ENCODE measurements around the gene PAK5.

DNA sequence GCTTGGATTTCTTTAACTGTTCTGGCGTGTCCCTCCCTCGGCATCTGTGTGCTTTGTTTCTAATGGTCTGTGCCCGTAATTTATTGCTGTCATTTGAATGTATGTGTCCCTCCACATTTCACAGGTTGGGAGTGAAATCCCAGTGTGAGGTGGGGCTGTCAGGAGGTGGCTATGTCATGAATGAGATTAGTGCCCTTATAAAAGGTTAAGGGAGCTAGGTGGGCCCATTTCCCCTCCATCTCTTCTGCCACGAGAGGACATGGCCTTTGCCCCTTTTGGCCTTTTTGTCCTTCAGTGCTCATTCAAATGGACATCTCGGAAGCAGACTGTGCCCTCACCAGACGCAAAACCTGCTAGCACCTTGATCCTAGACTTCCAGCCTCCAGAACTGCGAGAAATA, 228.2 kb downstream of the PAK5 start:
- no peak for TF ChIP-seq TAF1 (IDR thresholded peaks at IDR 0.05; ENCODE audit: borderline replicate concordance, insufficient read depth, low read length)
- TF ChIP-seq, protein P1, sequence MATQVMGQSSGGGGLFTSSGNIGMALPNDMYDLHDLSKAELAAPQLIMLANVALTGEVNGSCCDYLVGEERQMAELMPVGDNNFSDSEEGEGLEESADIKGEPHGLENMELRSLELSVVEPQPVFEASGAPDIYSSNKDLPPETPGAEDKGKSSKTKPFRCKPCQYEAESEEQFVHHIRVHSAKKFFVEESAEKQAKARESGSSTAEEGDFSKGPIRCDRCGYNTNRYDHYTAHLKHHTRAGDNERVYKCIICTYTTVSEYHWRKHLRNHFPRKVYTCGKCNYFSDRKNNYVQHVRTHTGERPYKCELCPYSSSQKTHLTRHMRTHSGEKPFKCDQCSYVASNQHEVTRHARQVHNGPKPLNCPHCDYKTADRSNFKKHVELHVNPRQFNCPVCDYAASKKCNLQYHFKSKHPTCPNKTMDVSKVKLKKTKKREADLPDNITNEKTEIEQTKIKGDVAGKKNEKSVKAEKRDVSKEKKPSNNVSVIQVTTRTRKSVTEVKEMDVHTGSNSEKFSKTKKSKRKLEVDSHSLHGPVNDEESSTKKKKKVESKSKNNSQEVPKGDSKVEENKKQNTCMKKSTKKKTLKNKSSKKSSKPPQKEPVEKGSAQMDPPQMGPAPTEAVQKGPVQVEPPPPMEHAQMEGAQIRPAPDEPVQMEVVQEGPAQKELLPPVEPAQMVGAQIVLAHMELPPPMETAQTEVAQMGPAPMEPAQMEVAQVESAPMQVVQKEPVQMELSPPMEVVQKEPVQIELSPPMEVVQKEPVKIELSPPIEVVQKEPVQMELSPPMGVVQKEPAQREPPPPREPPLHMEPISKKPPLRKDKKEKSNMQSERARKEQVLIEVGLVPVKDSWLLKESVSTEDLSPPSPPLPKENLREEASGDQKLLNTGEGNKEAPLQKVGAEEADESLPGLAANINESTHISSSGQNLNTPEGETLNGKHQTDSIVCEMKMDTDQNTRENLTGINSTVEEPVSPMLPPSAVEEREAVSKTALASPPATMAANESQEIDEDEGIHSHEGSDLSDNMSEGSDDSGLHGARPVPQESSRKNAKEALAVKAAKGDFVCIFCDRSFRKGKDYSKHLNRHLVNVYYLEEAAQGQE (IDR thresholded peaks at IDR 0.05; ENCODE audit: insufficient read depth in 1 of 2, low read depth in 2 of 2, low read length in 2 of 2) = no peak

Measured in PFSK-1 (cell line).